KMS-11 (cell line): Measurements from ENCODE around the gene RANBP3.

Source experiments
- H2AFZ ChIP-seq: fragments of 200-600 bp; sonication (generic); 2 replicates; pipeline ENCODE4 v1.6.1; 2016; ENCODE audit warnings: antibody characterized with exemption, mixed run types, low read depth
- H3K27ac ChIP-seq: fragments of 200-600 bp; sonication (generic); 2 replicates; pipeline ENCODE4 v1.6.1; 2016; ENCODE audit warnings: mild to moderate bottlenecking, mixed run types
- H3K27me3 ChIP-seq: fragments of 200-600 bp; sonication (generic); 2 replicates; pipeline ENCODE4 v1.6.1; 2017; ENCODE audit warnings: mild to moderate bottlenecking, low read depth, mixed run types, moderate library complexity; ENCODE audit not compliant: insufficient read depth
- H3K36me3 ChIP-seq: fragments of 200-600 bp; sonication (generic); 2 replicates; pipeline ENCODE4 v1.6.1; 2017; ENCODE audit warnings: mild to moderate bottlenecking, mixed run types; ENCODE audit not compliant: insufficient read depth
- H3K4me1 ChIP-seq: fragments of 200-600 bp; sonication (generic); 2 replicates; pipeline ENCODE4 v1.6.1; 2016; ENCODE audit warnings: mild to moderate bottlenecking, low read depth, mixed run types; ENCODE audit not compliant: poor library complexity, severe bottlenecking
- H3K4me2 ChIP-seq: fragments of 200-600 bp; sonication (generic); 2 replicates; pipeline ENCODE4 v1.7.0; 2016; ENCODE audit warnings: mild to moderate bottlenecking, mixed run types
- H3K4me3 ChIP-seq: fragments of 200-600 bp; sonication (generic); IDR thresholded peaks from 2 replicates; pipeline ENCODE4 v1.6.1; 2017; ENCODE audit warnings: low read depth, low read length, mixed read lengths; ENCODE audit not compliant: insufficient read depth
- H3K79me2 ChIP-seq: fragments of 200-600 bp; sonication (generic); 2 replicates; pipeline ENCODE4 v1.6.1; 2016; ENCODE audit warnings: low read depth, mixed run types; ENCODE audit not compliant: insufficient read depth
- H3K9ac ChIP-seq: fragments of 200-600 bp; sonication (generic); 2 replicates; pipeline ENCODE4 v1.6.1; 2016; ENCODE audit warnings: mild to moderate bottlenecking, mixed run types
- H4K20me1 ChIP-seq: fragments of 200-600 bp; sonication (generic); 2 replicates; pipeline ENCODE4 v1.6.1; 2016; ENCODE audit warnings: mild to moderate bottlenecking, mixed run types; ENCODE audit not compliant: insufficient read depth
- CTCF ChIP-seq: fragments of 200-600 bp; sonication (generic); conservative IDR thresholded peaks from 2 replicates; pipeline ENCODE4 v1.6.1; 2017; ENCODE audit warnings: low read depth, mild to moderate bottlenecking, antibody characterized with exemption, low read length, moderate library complexity, mixed read lengths

RANBP3 gene

GRCh38 chr19:5943623-5944022 lies 34.3 kb downstream of the RANBP3 start:
- H3K36me3 ChIP-seq, result no peaks in the 10 kb centered on the region
- H3K9ac ChIP-seq, result no peak overlapping the region
- H3K4me3 ChIP-seq, result no peak overlapping the region
- H3K79me2 ChIP-seq, result no peaks in the 10 kb centered on the region; the same call in 1 of the 2 replicates
- no peaks in the 10 kb centered on the region for H3K27me3 ChIP-seq
- no peak overlapping the region for H3K4me2 ChIP-seq
- no peaks in the 10 kb centered on the region for H4K20me1 ChIP-seq
- no peaks in the 10 kb centered on the region for H3K4me1 ChIP-seq
- no peak overlapping the region for H3K27ac ChIP-seq
- H2AFZ ChIP-seq, result no peak overlapping the region
- no peak for TF ChIP-seq CTCF

- Histone ChIP-seq H2AFZ (no peak overlapping the region), H3K79me2 (no peaks in the 10 kb centered on the region; the same call in 1 of the 2 replicates), H3K36me3 (no peaks in the 10 kb centered on the region), H3K9ac (no peak overlapping the region), H3K27me3 (no peaks in the 10 kb centered on the region), H3K4me1 (no peaks in the 10 kb centered on the region), H3K4me2 (no peak overlapping the region), H4K20me1 (no peaks in the 10 kb centered on the region), H3K4me3 (no peak overlapping the region), H3K27ac (no peak overlapping the region)
- TF ChIP-seq CTCF, result no peak
Measured at GRCh38 chr19:5943045-5943444, 34.9 kb downstream of the RANBP3 start.

- H3K27ac ChIP-seq, result no peak overlapping the region
- no peaks in the 10 kb centered on the region for H4K20me1 ChIP-seq
- no peaks in the 10 kb centered on the region for H3K79me2 ChIP-seq
- no peaks in the 10 kb centered on the region for H3K4me1 ChIP-seq
- no peaks in the 10 kb centered on the region for H3K36me3 ChIP-seq
- no peak overlapping the region for H3K9ac ChIP-seq
- no peak overlapping the region for H3K4me3 ChIP-seq
- H3K27me3 ChIP-seq, result no peaks in the 10 kb centered on the region
- no peak for TF ChIP-seq CTCF
- H3K4me2 ChIP-seq, result no peak overlapping the region
- no peak overlapping the region for H2AFZ ChIP-seq
Measured at GRCh38 chr19:5941673-5942072, 36.3 kb downstream of the RANBP3 start.

GRCh38 chr19:5940260-5941208 lies 37.4 kb downstream of the RANBP3 start:
- no peak overlapping the region for H3K27ac ChIP-seq
- H4K20me1 ChIP-seq, result no peaks in the 10 kb centered on the region
- H3K9ac ChIP-seq, result no peak overlapping the region
- no peak overlapping the region for H2AFZ ChIP-seq
- H3K27me3 ChIP-seq, result no peaks in the 10 kb centered on the region
- H3K4me3 ChIP-seq, result no peak overlapping the region
- no peaks in the 10 kb centered on the region for H3K36me3 ChIP-seq
- H3K79me2 ChIP-seq, result no peaks in the 10 kb centered on the region
- no peak for TF ChIP-seq CTCF
- H3K4me2 ChIP-seq, result no peak overlapping the region
- H3K4me1 ChIP-seq, result no peaks in the 10 kb centered on the region
